ENCODE results near the gene TMEM263.

TMEM263 gene

GRCh38 chr12:106955377-106956047 is at the start of gene TMEM263:
Gene TMEM263, plus strand, starts transcription at chr12:106955907. Its CDS starts 11,210 bp downstream, at chr12:106967117.
- no peak for TF ChIP-seq CTCF (IDR thresholded peaks at IDR 0.05; ENCODE audit: unreplicated experiment in 3 of 3)
- no peaks in the 10 kb centered on the region for H3K27me3 Mint-ChIP-seq (ENCODE audit: low read depth)
- peaks cover 3% of the 10 kb centered on the region for H3K9me3 Mint-ChIP-seq
- H3K36me3 Mint-ChIP-seq (ENCODE audit: low read depth), result peaks cover 8% of the 10 kb centered on the region
- peaks cover 30% of the 10 kb centered on the region for H3K4me1 Mint-ChIP-seq
- peak within 1 kb of the TSS; percentile 98 to 100 (median 99) for H3K4me3 Mint-ChIP-seq
- H3K27ac Mint-ChIP-seq, result peak within 1 kb of the TSS; percentile 93 to 99 (median 98)

- H3K27me3 Mint-ChIP-seq (ENCODE audit: low read depth), result peaks cover 38% of the 10 kb centered on the region
- no peak overlapping the region for H3K4me3 Mint-ChIP-seq
- peaks cover 7% of the 10 kb centered on the region for H3K4me1 Mint-ChIP-seq
- no peaks in the 10 kb centered on the region for H3K36me3 Mint-ChIP-seq (ENCODE audit: low read depth)
- no peak overlapping the region for H3K27ac Mint-ChIP-seq
- H3K9me3 Mint-ChIP-seq, result peaks cover 3% of the 10 kb centered on the region
- TF ChIP-seq CTCF (IDR thresholded peaks at IDR 0.05; ENCODE audit: unreplicated experiment in 3 of 3), result no peak
Observed at GRCh38 chr12:106906715-106907114, 49.0 kb upstream of the TMEM263 start.

DNA sequence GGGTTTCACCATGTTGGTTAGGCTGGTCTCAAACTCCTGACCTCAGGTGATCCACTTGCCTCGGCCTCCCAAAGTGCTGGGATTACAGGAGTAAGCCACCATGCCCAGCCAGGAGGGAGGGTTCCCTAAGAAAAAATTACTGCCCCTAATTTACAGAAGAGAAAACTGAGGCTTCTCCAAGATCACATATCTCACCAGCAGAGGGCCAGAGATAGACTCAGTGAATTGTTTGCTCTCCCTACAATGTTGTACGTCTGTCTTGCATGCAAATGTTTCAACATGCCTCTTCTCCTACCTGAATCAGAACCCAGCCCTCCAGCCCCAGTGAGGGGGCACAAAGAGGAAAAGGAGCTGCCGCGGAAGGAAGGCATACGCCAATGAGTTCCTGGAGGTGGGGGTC is 48.3 kb upstream of the TMEM263 start:
- Mint-ChIP-seq H3K4me1 (peaks cover 7% of the 10 kb centered on the region), H3K4me3 (no peak overlapping the region), H3K9me3 (peaks cover 3% of the 10 kb centered on the region), H3K27me3 (ENCODE audit: low read depth) (peaks cover 31% of the 10 kb centered on the region), H3K27ac (no peak overlapping the region), H3K36me3 (ENCODE audit: low read depth) (no peaks in the 10 kb centered on the region)
- no peak for TF ChIP-seq CTCF (IDR thresholded peaks at IDR 0.05; ENCODE audit: unreplicated experiment in 3 of 3)

DNA sequence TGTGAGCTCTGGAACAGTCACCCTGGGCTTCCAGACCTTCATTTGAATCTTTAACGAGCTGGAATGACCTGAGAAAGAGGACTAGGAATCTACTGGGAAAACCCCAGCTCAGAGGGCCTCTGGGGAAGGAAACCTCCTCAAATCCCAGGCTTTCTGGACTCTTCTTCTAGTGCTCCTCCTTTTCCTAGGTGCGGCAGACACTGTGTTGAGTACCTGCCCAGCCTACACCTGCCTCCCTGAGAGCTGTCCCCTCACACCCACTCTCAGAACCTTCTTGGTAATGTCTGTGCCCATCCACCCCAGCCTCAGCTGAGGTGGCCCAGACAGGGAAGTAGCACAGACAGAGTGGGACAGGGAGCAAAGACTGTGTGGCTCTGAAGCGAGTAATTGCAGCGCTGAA is 47.9 kb upstream of the TMEM263 start:
- Mint-ChIP-seq H3K4me3 (no peak overlapping the region), H3K27me3 (ENCODE audit: low read depth) (peaks cover 26% of the 10 kb centered on the region), H3K4me1 (peaks cover 6% of the 10 kb centered on the region), H3K36me3 (ENCODE audit: low read depth) (no peaks in the 10 kb centered on the region), H3K27ac (no peak overlapping the region), H3K9me3 (peaks cover 3% of the 10 kb centered on the region)
- TF ChIP-seq CTCF (IDR thresholded peaks at IDR 0.05; ENCODE audit: unreplicated experiment in 3 of 3), result no peak

GRCh38 chr12:106908561-106908960 is 47.1 kb upstream of the TMEM263 start:
- Mint-ChIP-seq H3K4me1 (no peaks in the 10 kb centered on the region), H3K27ac (no peak overlapping the region), H3K4me3 (no peak overlapping the region), H3K27me3 (ENCODE audit: low read depth) (peaks cover 19% of the 10 kb centered on the region), H3K36me3 (ENCODE audit: low read depth) (no peaks in the 10 kb centered on the region), H3K9me3 (peaks cover 3% of the 10 kb centered on the region)
- TF ChIP-seq CTCF (IDR thresholded peaks at IDR 0.05; ENCODE audit: unreplicated experiment in 3 of 3), result no peak

DNA sequence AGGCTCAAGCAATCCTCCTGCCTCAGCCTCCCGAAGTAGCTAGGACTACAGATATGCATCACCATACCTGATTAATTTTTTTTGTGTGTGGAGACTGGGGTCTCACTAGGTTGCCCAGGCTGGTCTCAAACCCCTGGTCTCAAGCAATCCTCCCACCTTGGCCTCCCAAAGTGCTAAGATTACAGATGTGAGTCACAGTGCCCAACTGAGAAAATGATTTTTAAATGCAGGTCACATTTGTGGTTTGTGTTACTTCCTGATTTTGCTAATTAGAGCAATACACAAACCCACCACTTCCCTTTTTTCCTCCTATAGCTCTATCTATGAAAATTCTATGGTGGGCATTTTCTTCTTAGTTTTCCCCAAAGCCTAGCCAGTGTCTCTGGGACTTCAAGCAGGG is 45.5 kb upstream of the TMEM263 start:
- TF ChIP-seq CTCF (IDR thresholded peaks at IDR 0.05; ENCODE audit: unreplicated experiment in 3 of 3), result no peak
- Mint-ChIP-seq H3K27ac (no peak overlapping the region), H3K4me3 (no peak overlapping the region), H3K4me1 (peaks cover 5% of the 10 kb centered on the region), H3K27me3 (ENCODE audit: low read depth) (peaks cover 17% of the 10 kb centered on the region), H3K9me3 (peaks cover 3% of the 10 kb centered on the region), H3K36me3 (ENCODE audit: low read depth) (no peaks in the 10 kb centered on the region)

All from nephron (organoid).